Sigmoid colon (tissue), 4 donors: ENCODE measurements around the gene COX4I1.

Experiments
- CTCF ChIP-seq, 4 experiments: fragments of 450-650 bp in 3 of 4; fragments of 200-600 bp in 1 of 4; IDR thresholded peaks; one replicate each; pipeline ENCODE4 v1.5.1; 2016 to 2019; ENCODE audit warnings: antibody characterized with exemption in 4 of 4, mild to moderate bottlenecking in 3 of 4, moderate library complexity in 2 of 4
- POLR2AphosphoS5 ChIP-seq, 4 donors: sonication (generic); formaldehyde crosslinking; IDR thresholded peaks; one replicate each; pipeline ENCODE4 v1.6.1; 2017; ENCODE audit warnings: antibody characterized with exemption in 4 of 4

GRCh38 chr16:85819245-85819644, 19.8 kb downstream of the COX4I1 start:
- TF ChIP-seq CTCF (IDR thresholded peaks at IDR 0.05) = peak; percentile 46 to 69 (median 63)
- no peak for TF ChIP-seq POLR2AphosphoS5 (IDR thresholded peaks at IDR 0.05)
